Neuronal stem cell (in vitro differentiated cells): ENCODE measurements around the gene LAMB3.

Experiments used
- DNase-seq: peaks from one replicate; pipeline ENCODE4 v3.0.0-alpha.2; 2013; ENCODE audit warnings: low spot score
- H2AFZ ChIP-seq: one replicate; pipeline ENCODE4 v1.6.1; 2013; ENCODE audit warnings: mild to moderate bottlenecking, low read length, inconsistent platforms
- H2AK5ac ChIP-seq: 2 replicates; pipeline ENCODE4 v1.6.1; 2013; ENCODE audit warnings: low read depth, mild to moderate bottlenecking, inconsistent platforms, low read length, moderate library complexity, mixed read lengths
- H2BK120ac ChIP-seq: 2 replicates; pipeline ENCODE4 v1.6.1; 2013; ENCODE audit warnings: low read depth, mild to moderate bottlenecking, inconsistent platforms, low read length, moderate library complexity, mixed read lengths
- H2BK12ac ChIP-seq: one replicate; pipeline ENCODE4 v1.6.1; 2013; ENCODE audit warnings: low read length, inconsistent platforms
- H2BK15ac ChIP-seq: 2 replicates; pipeline ENCODE4 v1.6.1; 2013; ENCODE audit warnings: mild to moderate bottlenecking, low read length, inconsistent platforms, mixed read lengths
- H2BK5ac ChIP-seq: one replicate; pipeline ENCODE4 v1.6.1; 2013; ENCODE audit warnings: inconsistent platforms, mild to moderate bottlenecking, low read length, moderate library complexity
- H3K14ac ChIP-seq: one replicate; pipeline ENCODE4 v1.6.1; 2013; ENCODE audit warnings: low read length, inconsistent platforms
- H3K18ac ChIP-seq: 2 replicates; pipeline ENCODE4 v1.6.1; 2013; ENCODE audit warnings: low read length, inconsistent platforms
- H3K23ac ChIP-seq: 2 replicates; pipeline ENCODE4 v1.6.1; 2013; ENCODE audit warnings: low read depth, mild to moderate bottlenecking, mixed read lengths, low read length, inconsistent platforms; ENCODE audit not compliant: poor library complexity
- H3K27ac ChIP-seq: replicated peaks from 3 replicates; pipeline ENCODE4 v1.5.1; 2013; ENCODE audit warnings: low read length, inconsistent platforms
- H3K27me3 ChIP-seq, 3 experiments: 2 replicates each; pipeline ENCODE4 v1.6.1; 2013; ENCODE audit warnings: low read length in 3 of 3, mild to moderate bottlenecking in 2 of 3, inconsistent platforms in 1 of 3, low read depth in 1 of 3, mixed read lengths in 1 of 3, moderate library complexity in 1 of 3; ENCODE audit not compliant: control insufficient read depth in 3 of 3, insufficient read depth in 3 of 3
- H3K36me3 ChIP-seq, 2 donors: replicated peaks in 1 of 2; 2 replicates each; pipeline ENCODE4 v1.6.1; 2013; ENCODE audit warnings: low read length in 2 of 2; ENCODE audit not compliant: control insufficient read depth in 2 of 2, insufficient read depth in 2 of 2
- H3K4ac ChIP-seq: 2 replicates; pipeline ENCODE4 v1.6.1; 2013; ENCODE audit warnings: inconsistent platforms, mild to moderate bottlenecking, low read length, moderate library complexity
- H3K4me1 ChIP-seq, 2 donors: 1 replicate in 1 of 2; 2 replicates in 1 of 2; pipeline ENCODE4 v1.6.1; 2013; ENCODE audit warnings: low read length in 2 of 2, low read depth in 1 of 2; ENCODE audit not compliant: control insufficient read depth in 2 of 2, insufficient read depth in 1 of 2
- H3K4me2 ChIP-seq: one replicate; pipeline ENCODE4 v1.6.1; 2013; ENCODE audit warnings: mild to moderate bottlenecking, low read length, inconsistent platforms; ENCODE audit not compliant: insufficient read depth, poor library complexity, severe bottlenecking
- H3K4me3 ChIP-seq, 2 donors: 2 replicates each; pipeline ENCODE4 v1.5.1; 2013; ENCODE audit warnings: low read length in 2 of 2, mild to moderate bottlenecking in 2 of 2, inconsistent platforms in 1 of 2, moderate library complexity in 1 of 2
- H3K79me1 ChIP-seq: one replicate; pipeline ENCODE4 v1.6.1; 2013; ENCODE audit warnings: low read depth, mild to moderate bottlenecking, inconsistent platforms, low read length, moderate library complexity
- H3K9ac ChIP-seq: one replicate; pipeline ENCODE4 v1.6.1; 2013; ENCODE audit warnings: mild to moderate bottlenecking, low read depth, low read length, inconsistent platforms; ENCODE audit not compliant: poor library complexity
- H3K9me3 ChIP-seq, 2 donors: replicated peaks in 1 of 2; 2 replicates each; pipeline versions ENCODE3 to v1.6.1; 2013; ENCODE audit warnings: low read length in 2 of 2, mild to moderate bottlenecking in 2 of 2, inconsistent platforms in 1 of 2, low read depth in 1 of 2, mixed read lengths in 1 of 2, moderate library complexity in 1 of 2; ENCODE audit not compliant: control insufficient read depth in 2 of 2, insufficient read depth in 1 of 2
- H4K8ac ChIP-seq: one replicate; pipeline ENCODE4 v1.6.1; 2013; ENCODE audit warnings: low read depth, mild to moderate bottlenecking, inconsistent platforms, low read length, moderate library complexity
- H4K91ac ChIP-seq: one replicate; pipeline ENCODE4 v1.6.1; 2013; ENCODE audit warnings: low read length, low read depth, mild to moderate bottlenecking, inconsistent platforms; ENCODE audit not compliant: poor library complexity
- WGBS, 2 donors: extraction: QIAGEN DNeasy Blood & Tissue Kit; methylation state at CpG; one replicate each; pipeline ENCODE4 v1.1.7; 2013; ENCODE audit warnings: missing lambda C conversion rate in 2 of 2, mixed read lengths in 1 of 2; ENCODE audit not compliant: insufficient read length in 2 of 2, insufficient replicate concordance in 1 of 2; ENCODE audit errors: extremely low coverage in 2 of 2; 5-methylcytosine and 5-hydroxymethylcytosine counted together

Gene LAMB3

DNA sequence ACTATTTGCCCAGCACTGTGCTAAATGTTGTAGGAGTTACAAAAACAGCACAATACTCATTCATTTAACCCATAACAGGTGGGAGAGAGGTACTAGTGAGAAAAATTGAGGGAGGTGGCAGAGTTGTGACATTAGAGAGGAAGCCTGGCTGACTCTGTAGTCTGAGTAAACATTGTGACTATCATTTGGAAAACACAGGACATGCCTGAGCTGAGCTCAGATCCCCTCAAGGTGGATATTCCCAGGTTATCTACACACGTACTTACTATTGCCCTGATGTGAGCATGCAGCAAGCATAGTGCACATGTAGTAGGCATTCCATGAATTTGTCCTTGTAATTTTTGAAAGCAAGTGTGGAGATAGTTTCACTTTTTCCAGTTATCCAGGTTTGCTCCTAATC lies 57.8 kb downstream of the LAMB3 start:
- Histone ChIP-seq H3K4me1 (no peaks in the 10 kb centered on the region), H2AFZ (no peak overlapping the region), H3K79me1 (no peaks in the 10 kb centered on the region), H3K4me2 (no peak overlapping the region), H2BK120ac (no peak overlapping the region), H3K23ac (no peak overlapping the region), H3K36me3 (no peaks in the 10 kb centered on the region), H3K14ac (no peak overlapping the region), H2BK15ac (no peak overlapping the region), H3K9me3 (no peaks in the 10 kb centered on the region), H3K27me3 (no peaks in the 10 kb centered on the region), H3K4ac (no peak overlapping the region), H3K18ac (no peak overlapping the region), H4K91ac (no peak overlapping the region), H4K8ac (no peak overlapping the region), H2BK12ac (no peak overlapping the region), H3K27ac (no peak overlapping the region), H3K4me3 (no peak overlapping the region), H3K9ac (no peak overlapping the region), H2BK5ac (no peak overlapping the region), H2AK5ac (no peak overlapping the region)
- no peak for DNase-seq
- WGBS, 2 donors, result no CpG with 5 or more reads among the region's 1 CpG

DNA sequence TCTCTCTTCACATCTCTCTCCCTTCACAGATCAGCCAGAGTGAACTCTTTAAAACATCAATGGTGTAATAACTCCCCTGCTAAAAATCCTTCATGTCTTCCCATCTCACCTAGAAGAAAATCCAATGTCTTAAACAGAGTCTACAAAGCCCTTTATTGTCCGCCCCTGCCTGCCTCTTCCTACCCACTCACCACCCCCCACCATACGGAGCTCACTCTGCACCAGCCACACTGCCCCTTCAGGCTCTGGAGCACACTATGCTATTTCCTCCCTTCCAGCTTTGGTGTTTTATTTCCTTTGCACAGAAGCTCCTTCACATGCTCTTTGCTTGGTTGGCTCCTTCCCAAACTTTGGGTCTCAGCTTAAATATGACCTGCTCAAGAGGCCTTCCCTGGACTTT lies 58.5 kb downstream of the LAMB3 start:
- Histone ChIP-seq H3K14ac (no peak overlapping the region), H2AFZ (no peak overlapping the region), H3K9me3 (no peaks in the 10 kb centered on the region), H3K79me1 (no peaks in the 10 kb centered on the region), H2AK5ac (no peak overlapping the region), H3K18ac (no peak overlapping the region), H3K4me2 (no peak overlapping the region), H3K9ac (no peak overlapping the region), H3K4me3 (no peak overlapping the region), H3K4ac (no peak overlapping the region), H2BK5ac (no peak overlapping the region), H2BK12ac (no peak overlapping the region), H2BK15ac (no peak overlapping the region), H4K8ac (no peak overlapping the region), H3K27ac (no peak overlapping the region), H3K23ac (no peak overlapping the region), H3K36me3 (no peaks in the 10 kb centered on the region), H3K27me3 (no peaks in the 10 kb centered on the region), H2BK120ac (no peak overlapping the region), H3K4me1 (no peaks in the 10 kb centered on the region), H4K91ac (no peak overlapping the region)
- no CpG with 5 or more reads among the region's 2 CpGs for WGBS, 2 donors
- no peak for DNase-seq

- H4K91ac ChIP-seq, result no peak overlapping the region
- no peak overlapping the region for H3K18ac ChIP-seq
- no peak overlapping the region for H3K4ac ChIP-seq
- no peak overlapping the region for H3K27ac ChIP-seq
- no peaks in the 10 kb centered on the region for H3K9me3 ChIP-seq
- no peak overlapping the region for H2BK15ac ChIP-seq
- H4K8ac ChIP-seq, result no peak overlapping the region
- no peaks in the 10 kb centered on the region for H3K79me1 ChIP-seq
- peaks cover 0 to 18% (median 10%) of the 10 kb centered on the region in 3 experiments for H3K27me3 ChIP-seq
- H3K14ac ChIP-seq, result no peak overlapping the region
- no peak overlapping the region for H2AFZ ChIP-seq
- no peaks in the 10 kb centered on the region for H3K36me3 ChIP-seq
- WGBS, 2 donors, result no CpG with 5 or more reads among the region's 6 CpGs
- no peak overlapping the region for H2BK12ac ChIP-seq
- no peak overlapping the region for H3K23ac ChIP-seq
- DNase-seq, result no peak
- no peak overlapping the region for H2BK5ac ChIP-seq
- H3K4me2 ChIP-seq, result no peak overlapping the region
- peaks cover 0 to 3% of the 10 kb centered on the region in 2 donors for H3K4me1 ChIP-seq
- H2BK120ac ChIP-seq, result no peak overlapping the region
- H3K9ac ChIP-seq, result no peak overlapping the region
- H3K4me3 ChIP-seq, result no peak overlapping the region
- no peak overlapping the region for H2AK5ac ChIP-seq
These were observed 61.8 kb downstream of the LAMB3 start for GRCh38 chr1:209590405-209590804.

GRCh38 chr1:209589863-209590262 lies 62.4 kb downstream of the LAMB3 start:
- Histone ChIP-seq H3K79me1 (no peaks in the 10 kb centered on the region), H3K27me3 (peaks cover 0 to 23% (median 10%) of the 10 kb centered on the region in 3 experiments), H4K91ac (no peak overlapping the region), H2BK120ac (no peak overlapping the region), H3K18ac (no peak overlapping the region), H2BK15ac (no peak overlapping the region), H3K4me3 (no peak overlapping the region), H3K4me1 (peaks cover 0 to 3% of the 10 kb centered on the region in 2 donors), H3K36me3 (no peaks in the 10 kb centered on the region), H3K9ac (no peak overlapping the region), H4K8ac (no peak overlapping the region), H2AFZ (no peak overlapping the region), H3K4me2 (no peak overlapping the region), H3K9me3 (no peaks in the 10 kb centered on the region), H2AK5ac (no peak overlapping the region), H3K27ac (no peak overlapping the region), H3K4ac (no peak overlapping the region), H3K14ac (no peak overlapping the region), H2BK5ac (no peak overlapping the region), H2BK12ac (no peak overlapping the region), H3K23ac (no peak overlapping the region)
- no CpG with 5 or more reads among the region's 6 CpGs for WGBS, 2 donors
- DNase-seq, result no peak
